ENCODE measurements around the gene C22orf31.

DNA sequence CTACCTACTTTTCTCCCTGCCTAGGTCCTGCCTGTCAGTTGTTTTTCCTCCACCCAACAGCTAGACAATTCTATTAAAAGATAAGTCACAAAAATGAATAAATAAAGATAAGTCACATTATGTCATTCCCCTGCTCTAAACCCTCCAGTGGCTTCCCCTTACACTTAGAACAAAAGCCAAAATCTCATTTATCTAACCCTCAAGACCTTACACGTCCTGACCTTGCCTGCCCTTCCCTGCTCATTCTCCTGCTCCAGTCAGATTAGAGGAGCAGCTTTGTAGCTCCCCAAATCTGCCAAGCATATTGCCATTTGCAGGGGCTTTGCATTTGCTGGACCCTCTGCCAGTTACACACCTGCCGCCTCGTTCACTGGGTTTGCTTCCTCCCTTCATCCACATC is 27.9 kb upstream of the C22orf31 start:
- TF ChIP-seq, protein P1, sequence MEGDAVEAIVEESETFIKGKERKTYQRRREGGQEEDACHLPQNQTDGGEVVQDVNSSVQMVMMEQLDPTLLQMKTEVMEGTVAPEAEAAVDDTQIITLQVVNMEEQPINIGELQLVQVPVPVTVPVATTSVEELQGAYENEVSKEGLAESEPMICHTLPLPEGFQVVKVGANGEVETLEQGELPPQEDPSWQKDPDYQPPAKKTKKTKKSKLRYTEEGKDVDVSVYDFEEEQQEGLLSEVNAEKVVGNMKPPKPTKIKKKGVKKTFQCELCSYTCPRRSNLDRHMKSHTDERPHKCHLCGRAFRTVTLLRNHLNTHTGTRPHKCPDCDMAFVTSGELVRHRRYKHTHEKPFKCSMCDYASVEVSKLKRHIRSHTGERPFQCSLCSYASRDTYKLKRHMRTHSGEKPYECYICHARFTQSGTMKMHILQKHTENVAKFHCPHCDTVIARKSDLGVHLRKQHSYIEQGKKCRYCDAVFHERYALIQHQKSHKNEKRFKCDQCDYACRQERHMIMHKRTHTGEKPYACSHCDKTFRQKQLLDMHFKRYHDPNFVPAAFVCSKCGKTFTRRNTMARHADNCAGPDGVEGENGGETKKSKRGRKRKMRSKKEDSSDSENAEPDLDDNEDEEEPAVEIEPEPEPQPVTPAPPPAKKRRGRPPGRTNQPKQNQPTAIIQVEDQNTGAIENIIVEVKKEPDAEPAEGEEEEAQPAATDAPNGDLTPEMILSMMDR (IDR thresholded peaks at IDR 0.05) = no peak
- TF ChIP-seq POLR2A (IDR thresholded peaks at IDR 0.05) = no peak
